CD4-positive, alpha-beta T cell treated with Interleukin-1 beta for 1 hour (primary cell): Measurements from ENCODE around the gene WDPCP.
"Not testable (repeated sequence)": the region's sequence is repeated elsewhere in the genome, so short reads cannot be mapped to it uniquely, and the experiment has no call there.

Source experiments
- DNase-seq, 2 donors: peaks; one replicate each; pipeline ENCODE4 v3.0.0-alpha.2; 2020 to 2022

WDPCP gene

DNA sequence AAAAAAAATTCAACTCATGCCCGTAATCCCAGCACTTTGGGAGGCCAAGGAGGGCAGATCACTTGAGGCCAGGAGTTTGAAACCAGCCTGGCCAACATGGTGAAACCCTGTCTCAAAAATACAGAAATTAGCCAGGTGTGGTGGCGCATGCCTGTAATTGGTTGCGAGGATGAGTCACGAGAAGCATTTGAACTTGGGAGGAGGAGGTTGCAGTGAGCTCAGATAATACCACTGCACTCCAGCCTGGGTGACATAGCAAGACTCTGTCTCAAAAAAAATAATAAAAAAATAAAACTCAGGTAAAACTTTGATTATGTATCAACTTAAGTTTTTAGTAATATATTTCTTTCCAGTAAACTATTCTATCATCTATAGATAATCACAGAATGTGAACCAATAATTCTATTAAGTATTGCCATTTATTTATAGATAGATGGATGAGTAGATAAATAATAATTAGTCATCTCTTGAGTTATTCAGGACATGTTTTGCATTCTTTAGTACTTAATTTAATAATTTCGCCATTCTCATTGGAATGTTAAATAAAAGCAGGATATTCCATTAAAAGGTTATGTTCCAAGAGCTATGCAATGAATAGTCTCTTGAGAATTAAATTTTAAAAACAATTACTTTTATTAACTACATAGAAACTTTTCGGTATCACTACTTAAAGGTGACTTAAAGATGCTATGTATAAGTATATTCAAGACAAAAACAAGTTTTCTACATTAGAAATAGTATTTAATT, 48.7 kb downstream of the WDPCP start:
- DNase-seq = no peak

DNA sequence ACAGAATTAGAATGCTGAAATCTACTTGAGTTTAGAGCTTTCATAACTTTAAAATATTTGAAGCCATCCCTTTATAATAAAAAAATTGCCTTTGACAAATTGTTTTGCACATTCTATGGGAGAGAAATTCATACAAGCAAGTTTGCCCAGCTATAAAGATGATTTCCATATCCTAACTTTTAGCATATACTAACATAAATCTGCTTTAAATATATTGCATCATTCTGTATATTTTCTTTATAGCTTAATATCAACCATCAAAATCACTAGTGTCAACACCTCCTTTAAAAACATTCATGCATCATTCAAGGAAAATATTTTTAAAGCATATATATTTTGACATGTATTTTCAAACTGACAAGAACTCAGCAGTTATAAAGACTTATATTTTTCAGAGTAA, 49.9 kb downstream of the WDPCP start:
- no peak for DNase-seq

DNA sequence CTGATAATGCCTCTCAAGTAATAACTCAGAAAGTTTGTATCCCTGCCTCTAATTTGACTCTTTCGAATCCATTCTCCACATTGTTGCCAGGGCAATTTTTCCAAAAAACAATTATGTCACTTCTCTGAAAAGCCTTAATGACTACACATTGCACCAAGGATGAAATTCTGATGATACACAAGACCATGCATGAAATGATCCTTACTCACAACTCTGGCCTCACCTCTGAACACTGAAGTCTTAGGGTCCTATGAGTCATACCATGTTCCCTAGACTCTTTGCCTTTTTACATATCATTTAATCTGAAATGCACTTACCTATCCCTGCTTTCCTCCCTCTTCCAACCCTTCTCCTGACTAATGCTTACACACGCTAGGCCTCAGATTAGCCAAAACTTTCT, 51.0 kb downstream of the WDPCP start:
- no peak for DNase-seq

DNA sequence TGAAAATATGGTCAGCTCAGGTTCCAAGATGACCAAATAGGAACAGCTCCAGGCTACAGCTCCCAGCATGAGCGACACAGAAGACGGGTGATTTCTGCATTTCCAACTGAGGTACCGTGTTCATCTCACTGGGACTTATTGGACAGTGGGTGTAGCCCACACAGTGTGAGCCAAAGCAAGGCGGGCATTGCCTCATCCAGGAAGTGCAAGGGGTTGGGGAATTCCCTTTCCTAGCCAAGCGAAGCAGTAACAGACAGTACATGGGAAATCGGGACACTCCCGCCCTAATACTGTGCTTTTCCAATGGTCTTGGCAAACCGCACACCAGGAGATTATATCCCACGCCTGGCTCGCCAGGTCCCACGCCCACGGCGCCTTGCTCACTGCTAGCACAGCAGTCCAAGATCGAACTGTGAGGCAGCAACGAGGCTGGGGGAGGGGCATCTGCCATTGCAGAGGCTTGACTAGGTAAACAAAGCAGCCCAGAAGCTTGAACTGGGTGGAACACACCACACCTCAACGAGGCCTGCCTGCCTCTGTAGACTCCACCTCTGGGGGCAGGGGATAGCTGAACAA, 57.5 kb downstream of the WDPCP start:
- no peak for DNase-seq

DNA sequence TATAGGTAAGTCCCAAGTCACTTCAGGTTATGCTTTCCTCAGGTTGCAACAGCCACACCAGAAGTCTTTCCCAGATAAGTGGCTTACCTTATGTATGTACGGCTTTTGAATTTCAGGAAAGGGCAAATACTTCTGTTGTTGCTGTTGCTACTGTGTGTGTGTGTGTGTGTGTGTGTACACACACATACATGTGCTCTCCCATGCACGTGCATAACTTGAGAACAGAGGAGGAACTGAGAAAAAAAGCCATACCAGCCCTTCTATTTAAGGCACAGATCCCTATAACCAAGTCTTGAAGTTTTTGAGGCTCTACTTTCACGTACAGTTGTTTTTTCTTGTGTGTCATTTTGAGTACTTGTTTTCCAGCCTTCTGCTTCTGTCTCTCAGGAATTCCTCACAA, 62.4 kb downstream of the WDPCP start:
- no peak for DNase-seq

DNA sequence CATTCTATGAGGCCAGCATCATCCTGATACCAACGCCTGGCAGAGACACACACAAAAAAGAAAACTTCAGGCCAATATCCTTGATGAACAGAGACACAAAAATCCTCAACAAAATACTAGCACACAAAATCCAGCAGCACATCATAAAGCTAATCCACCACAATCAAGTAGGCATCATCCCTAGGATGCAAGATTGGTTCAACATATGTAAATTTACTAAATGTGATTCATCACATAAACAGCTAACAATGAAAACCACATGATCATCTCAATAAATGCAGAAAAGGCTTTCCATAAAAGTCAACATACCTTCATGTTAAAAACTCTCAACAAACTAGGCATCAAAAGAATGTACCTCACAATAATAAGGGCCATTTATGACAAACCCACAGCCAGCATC, 65.3 kb downstream of the WDPCP start:
- DNase-seq = no peak

DNA sequence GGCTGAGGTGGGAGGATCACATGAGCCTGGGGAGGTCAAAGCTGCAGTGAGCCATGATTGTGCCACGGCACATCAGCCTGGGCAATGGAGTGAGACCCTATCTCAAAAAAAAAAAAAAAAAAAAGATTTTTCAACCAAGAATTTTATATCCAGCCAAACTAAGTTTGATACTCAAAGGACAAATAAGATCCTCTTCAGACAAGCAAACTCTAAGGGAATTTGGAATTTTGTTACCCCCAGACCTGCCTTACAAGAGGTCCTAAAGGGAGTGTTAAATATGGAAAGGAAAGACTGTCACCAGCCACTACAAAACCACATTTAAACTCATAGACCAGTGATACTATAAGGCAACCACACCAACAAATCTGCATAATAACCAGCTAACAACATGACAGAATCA, 67.5 kb downstream of the WDPCP start:
- DNase-seq = no peak

DNA sequence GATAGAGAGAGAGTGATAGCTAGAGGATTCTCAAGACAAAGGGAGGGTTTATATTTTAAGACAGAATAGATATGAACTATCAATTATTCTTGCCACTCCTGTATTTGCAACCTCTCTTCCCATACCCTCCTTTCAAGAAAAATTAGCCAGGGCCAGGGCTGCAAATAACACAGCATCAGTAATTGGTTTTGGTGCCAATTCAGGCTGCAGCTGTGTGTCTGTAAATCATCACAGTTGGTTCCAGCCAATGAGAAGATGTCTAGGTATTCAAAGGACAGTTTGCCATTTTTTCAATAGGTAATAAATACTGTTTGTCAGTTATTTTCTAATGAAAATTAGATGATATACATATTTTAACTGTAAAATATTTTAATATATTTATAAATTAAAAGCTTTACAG, 73.5 kb downstream of the WDPCP start:
- DNase-seq = no peak

DNA sequence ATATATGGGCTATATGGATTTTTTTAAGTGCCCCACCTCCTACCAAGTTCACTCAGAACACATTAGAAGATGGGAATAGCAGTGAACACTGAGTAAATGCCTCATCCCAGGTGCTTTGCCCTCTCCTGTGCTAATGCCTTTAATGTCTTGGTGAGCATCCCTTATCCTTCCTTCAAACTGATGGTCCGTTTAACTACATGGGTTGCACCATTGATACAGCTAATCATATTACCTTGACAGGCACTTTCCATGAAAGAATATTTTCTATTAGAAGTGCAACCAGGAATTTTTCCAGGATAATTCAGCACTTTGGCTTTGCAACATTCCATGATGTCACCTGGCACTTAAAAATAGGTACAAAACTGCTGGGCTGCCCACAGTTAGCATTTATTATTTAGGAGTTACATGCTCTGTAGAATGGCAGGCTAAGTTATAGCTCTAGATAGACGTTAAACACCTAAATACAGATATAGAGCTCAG, 74.0 kb downstream of the WDPCP start:
- DNase-seq = no peak

DNA sequence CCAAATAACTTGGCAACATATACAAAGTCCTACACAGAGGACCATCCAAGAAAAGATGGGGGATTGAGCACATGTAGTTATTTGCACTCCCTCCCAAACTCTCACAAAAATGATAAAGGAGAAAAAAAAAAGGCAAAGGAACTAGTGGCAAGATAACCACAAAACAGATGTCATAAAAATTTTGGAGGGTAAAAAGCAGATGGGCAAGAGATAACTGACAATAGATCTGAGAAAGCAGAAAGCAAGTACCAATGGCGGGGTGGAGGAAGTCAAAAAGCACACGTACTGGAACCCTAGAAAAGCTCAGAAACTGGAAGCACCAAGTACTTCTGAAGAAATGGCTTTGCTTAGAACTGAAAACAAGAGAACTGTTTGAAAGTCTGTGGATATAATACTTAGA, 82.0 kb downstream of the WDPCP start:
- DNase-seq = no peak

DNA sequence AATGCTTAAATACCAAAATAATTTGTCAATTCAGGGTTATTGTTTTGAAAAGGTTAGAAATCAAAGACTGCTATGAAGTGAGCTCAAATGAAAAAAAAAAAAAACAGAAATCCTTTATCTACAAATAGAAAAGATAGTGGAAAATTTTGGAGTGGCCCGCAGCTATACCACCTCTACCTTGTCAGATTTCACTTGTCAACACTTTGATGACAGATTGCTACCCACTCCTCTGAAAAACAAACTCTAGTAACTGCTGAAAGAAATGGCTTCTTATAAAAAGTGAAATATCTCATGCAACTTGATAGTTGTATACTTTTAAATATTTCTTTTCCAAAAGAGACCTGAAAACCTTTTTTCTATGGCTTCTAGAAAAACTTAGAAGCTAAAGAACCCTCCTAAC, 84.5 kb downstream of the WDPCP start:
- no peak for DNase-seq

DNA sequence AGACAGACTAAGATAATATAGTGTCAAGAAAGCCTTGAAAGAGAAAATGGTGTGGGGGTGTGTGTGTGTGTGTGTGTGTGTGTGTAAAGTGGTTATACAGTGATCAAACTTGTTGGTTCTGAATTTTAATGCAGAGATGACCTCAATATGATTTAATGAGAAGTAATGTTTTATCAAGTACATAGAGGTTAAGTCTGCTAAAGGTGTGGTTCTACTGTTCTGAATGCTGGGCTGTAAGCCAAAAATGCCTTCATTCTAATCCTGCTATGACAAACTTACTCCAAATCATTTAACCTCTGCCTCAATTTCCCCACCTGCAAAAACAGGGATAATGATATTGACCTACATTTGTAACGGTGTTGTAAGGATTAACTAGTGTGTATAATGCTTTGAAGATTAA, 87.9 kb downstream of the WDPCP start:
- no peak for DNase-seq

DNA sequence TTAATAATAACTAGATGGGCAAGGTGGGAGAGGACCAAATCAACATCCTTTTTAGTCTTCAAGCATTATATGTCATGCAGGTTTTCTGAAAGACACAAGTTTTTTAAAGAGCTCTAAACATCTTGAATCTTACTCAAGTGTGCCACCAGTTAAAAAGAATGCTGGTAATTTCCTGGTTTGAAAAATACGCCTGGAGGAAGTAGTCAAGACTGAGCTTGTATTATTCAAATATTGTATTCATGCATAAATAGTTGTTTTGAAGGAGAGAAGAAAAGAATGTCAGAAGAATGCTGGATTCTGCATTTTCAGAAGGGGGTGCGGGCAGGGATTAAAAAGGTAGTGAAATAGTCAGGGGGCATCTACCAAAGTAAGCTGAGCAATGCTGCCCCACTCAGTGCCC, 90.7 kb downstream of the WDPCP start:
- DNase-seq = no peak

DNA sequence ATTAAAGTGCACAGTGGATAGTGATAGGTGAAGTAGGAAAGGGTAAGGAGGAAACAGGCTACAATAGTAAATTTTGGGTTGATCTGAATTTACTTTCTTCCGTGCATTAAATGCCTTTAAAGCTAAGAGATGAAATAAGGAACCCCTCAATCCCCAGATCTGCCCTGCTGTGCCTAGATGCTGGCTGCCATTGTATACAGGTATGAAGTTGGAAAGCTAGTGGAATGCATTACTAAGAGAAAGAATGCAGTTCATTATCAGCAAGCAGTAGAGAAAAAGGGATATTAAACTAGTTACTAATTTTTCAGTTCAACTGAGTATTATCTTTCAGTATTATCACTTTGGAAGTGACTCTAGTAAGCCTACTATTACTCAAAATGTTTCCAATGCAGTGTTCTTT, 93.3 kb downstream of the WDPCP start:
- DNase-seq = no peak

DNA sequence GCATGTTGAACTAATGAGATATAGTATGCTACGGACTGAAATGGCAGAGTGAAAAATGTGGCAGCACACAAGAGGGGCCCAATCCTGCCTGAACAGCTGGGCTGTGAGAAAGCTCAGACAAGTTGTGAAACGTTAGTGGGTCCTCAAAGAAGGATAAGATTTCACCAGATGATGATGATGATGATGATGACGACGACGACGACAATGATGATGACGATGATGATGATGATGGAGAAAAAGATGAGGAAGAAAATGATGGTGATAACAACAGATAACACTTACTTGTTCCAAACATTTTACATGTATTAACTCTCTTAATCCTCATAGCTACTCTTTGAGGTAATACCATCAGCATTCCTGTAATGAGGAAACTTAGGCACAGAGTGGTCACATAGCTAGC, 94.2 kb downstream of the WDPCP start:
- DNase-seq = no peak

DNA sequence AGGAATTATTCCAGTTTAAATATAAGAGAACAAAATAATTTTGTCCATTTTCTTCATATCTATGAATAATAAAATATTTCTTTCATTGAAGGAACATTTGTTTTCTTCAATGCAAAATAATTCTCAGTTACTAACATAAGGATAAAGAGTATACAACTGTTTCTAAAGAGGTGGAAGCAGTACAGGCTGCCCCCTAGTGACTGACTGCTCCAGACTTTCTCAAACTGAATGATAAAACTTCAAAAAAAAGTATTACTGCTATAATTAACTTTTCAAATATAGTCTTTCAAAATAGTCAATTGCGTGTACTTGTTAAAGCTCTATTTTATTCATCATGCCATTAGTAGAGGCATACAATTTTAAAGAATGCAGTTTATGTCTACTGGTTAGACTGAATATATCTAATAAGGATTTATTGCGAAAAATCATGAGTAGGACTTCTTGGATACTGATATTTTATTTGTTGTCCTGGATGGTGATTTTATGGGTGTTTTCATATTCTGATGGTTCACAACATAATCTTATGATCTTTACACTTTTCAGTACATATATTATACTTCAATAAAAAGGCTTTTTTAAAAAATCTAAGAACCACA, 100.1 kb downstream of the WDPCP start:
- no peak for DNase-seq

DNA sequence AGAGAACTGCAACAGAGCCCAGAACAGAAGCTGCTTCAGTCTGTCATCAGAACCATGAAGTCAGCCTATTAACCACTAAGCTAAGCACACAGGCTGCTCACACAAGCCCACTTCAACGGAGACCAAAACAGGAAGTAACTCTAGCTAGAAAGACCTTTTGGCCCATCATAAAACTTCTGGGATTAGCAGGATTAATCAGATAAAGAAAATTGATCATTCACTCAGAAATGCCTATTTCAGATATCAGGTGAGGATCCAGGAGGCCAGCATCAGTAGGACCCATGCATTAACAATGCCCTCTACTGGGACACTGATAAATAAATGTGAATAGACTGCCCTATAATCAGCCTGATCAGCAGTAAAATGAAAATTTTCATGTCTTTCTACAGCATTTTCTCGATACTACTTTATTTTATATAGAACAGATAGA, 101.4 kb downstream of the WDPCP start:
- DNase-seq = no peak

DNA sequence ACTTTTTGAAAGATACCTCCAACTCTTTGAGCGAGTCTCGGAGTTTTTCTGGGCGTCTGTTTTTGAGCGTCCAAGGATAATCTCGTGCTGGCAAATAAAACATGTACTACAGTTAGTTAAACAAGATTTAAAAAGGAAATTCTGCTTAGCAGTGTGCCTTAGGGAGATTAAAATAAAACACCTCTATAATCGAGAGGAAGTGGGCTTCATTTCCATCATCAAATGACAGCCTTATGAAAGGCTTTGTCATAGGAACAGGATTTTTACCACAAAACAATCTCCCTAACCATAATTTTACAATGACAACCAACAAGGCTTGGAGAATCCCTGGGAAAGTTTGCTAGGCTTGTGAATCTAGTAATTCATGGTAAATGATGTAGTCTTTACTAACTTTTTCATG, 103.4 kb downstream of the WDPCP start:
- DNase-seq = no peak

DNA sequence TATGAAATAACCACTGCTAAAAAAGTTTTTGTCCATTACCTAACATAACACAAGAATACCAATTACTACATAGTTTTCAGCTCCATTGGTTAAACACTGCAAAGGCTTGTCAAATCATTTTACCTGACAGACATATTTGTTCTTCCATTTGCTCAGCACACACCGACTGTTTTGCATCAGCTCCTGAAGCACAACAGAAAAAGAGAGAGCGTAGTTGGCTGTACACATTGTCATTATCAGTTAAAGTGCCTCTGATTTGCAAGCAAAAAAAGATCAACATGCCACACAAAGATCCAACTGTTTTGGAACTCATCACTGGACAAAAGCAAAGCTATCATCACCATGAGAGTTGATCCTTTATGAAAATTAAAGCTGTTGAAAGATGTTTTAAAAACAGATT, 103.8 kb downstream of the WDPCP start:
- DNase-seq = no peak

DNA sequence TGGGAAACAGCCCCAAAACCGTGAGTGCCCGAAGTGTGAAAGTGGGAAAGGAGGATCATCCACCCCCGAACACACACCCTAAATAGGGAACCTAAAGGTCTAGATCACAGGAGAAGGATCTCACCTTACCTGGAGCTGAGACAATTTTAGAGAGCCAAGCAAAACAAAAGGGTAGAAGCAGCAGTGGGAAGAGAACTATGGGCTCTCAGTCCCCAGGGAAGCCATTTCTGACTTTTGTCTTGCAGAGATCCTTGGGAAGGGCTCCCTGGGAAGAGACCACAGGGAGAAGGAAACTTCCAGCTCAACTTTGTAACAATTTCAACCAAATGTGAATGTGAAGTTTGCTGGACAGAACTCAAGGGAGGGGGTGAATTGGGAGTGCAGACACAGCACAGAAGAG, 110.6 kb downstream of the WDPCP start:
- no peak for DNase-seq

DNA sequence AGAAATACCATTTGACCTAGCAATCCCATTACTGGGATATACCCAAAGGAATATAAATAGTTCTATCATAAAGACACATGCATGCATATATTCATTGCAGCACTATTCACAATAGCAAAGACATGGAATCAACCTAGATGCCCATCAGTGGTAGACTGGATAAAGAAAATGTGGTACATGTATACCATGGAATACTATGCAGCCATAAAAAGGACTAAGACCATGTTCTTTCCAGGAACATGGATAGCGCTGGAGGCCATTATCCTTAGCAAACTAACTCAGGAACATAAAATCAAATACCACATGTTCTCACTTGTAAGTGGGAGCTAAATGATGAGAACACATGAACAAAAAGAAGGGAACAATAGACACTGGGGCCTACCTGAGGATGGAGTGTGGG, 119.0 kb downstream of the WDPCP start:
- DNase-seq = not testable (repeated sequence)

DNA sequence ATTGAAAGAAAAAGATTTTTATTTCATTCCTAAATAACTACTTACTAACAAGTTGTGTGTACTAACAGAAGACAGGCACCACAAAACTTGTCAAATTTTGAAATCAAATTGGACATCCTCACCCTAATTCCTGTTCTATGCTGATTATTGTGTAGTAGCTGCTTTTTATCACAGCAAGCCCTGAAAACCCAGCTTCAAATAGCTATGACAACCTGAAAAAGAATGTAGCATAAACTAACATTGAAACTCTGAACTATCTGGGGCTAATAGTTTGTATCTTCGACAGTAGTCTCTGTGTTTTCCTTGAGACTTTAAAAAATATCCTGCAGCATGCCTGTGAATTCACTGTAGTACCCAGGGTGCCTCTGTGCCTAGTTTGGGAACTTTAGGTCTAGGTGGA, 122.6 kb downstream of the WDPCP start:
- DNase-seq = no peak

DNA sequence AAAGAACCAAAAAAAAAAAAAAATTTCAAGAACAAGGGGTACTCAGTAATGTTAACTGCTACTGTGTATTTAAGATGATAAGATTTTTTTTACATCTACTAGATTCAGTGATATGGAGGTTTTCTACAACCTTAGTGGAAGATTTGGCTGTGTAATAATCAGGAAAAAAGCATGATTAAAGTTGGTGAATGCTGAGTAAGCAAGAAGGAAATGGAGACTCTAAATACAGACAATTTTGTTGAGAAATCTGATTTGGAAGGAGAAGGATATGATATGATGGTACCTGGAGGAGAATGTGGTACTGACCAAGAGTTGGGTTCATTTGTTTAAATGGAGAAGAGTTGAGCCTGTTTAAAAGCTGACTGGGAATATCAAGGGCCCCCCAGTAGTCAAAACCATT, 125.1 kb downstream of the WDPCP start:
- DNase-seq = no peak

DNA sequence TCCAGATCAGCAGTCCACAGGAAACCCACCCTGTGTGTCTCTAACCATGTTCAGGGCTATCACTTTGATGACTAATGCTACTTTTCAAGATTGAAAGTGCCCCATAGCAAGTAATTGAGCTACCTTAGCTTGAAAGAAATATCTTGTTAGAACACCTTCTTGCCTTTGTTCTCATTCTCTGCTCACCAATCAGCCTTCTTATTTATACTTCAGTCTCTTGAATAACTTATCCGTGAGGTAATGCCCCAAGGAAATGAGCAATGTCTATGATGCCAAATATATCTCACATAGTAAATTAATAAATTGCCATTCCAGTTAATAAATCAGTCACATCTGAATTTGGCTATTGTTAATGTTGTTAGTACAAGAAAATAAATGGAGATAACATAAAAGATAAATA, 141.6 kb downstream of the WDPCP start:
- no peak for DNase-seq
